ENCODE measurements around the gene FAM120B. TPM values are rescaled to one million over a fixed set of nuclear protein-coding genes. Genes with fewer than 3 reads are reported as not detected.

Gene FAM120B
- total and polyA plus RNA-seq, 2 of the 4 experiments (the other 2 are of a cell fraction) = 15.3 to 28.0 TPM

DNA sequence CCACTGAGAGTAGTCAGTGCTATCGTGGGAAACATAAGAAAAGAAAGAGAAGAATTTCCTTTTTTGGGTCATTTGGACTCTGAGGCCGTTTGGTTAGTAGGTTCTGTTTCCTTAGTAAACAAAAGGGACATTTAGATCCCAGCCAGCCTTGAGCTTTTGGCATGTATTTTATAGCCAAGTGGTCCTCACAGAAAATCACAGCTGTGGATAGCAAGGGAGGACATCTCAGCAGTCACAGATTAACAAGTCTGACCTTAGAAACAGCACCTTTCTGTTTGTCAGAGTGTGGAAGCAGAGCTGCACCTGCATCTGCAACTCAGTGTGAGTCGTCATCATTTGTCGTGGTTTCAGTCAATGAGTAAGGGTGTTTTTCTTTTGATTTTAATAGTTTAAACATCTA is 40.5 kb downstream of the FAM120B start:
- ChIA-PET CTCF (no interaction called here), POLR2A (ENCODE audit: unreplicated experiment) (interaction anchor here (0.7 kb wide), 1 partner anchor 244 kb away, joined by 3 read pairs; no protein-coding TSS in a partner anchor)
- no peak overlapping the region for H3K4me3 ChIP-seq (ENCODE audit: insufficient read depth, low read depth, low read length)
- peaks cover 32% of the 10 kb centered on the region for H3K36me3 ChIP-seq (ENCODE audit: control insufficient read depth, insufficient read depth, low read length)
- no peak overlapping the region for H4K8ac ChIP-seq (ENCODE audit: low read depth in 2 of 2, low read length in 2 of 2)
- H4K91ac ChIP-seq (ENCODE audit: insufficient read depth, low read depth, low read length) = no peak overlapping the region
- no peak overlapping the region for H4K5ac ChIP-seq (ENCODE audit: low read depth, low read length)
- H3K18ac ChIP-seq (ENCODE audit: low read depth, low read length) = no peak overlapping the region
- no peak overlapping the region for H3K56ac ChIP-seq (ENCODE audit: extremely low read depth, insufficient read depth, low read length)
- H4K20me1 ChIP-seq (ENCODE audit: insufficient read depth, low read length) = peaks cover 11% of the 10 kb centered on the region; the same call in 1 of the 2 replicates
- intact Hi-C loops (cut with micrococcal nuclease) (no loop called here), in situ Hi-C loops (cut with MboI; ENCODE audit: low sequenced_read_pairs) (no loop called here), dilution Hi-C loops (cut with HindIII; ENCODE audit: low sequenced_read_pairs, unreplicated experiment) (no loop called here)
- H2BK120ac ChIP-seq (ENCODE audit: low read depth, low read length) = no peak overlapping the region
- H2BK5ac ChIP-seq (ENCODE audit: low read depth, low read length, poor library complexity, severe bottlenecking) = no peak overlapping the region
- peaks cover 5% of the 10 kb centered on the region for H3K4me1 ChIP-seq (ENCODE audit: control insufficient read depth, insufficient read depth, low read length)
- H3K27ac ChIP-seq (ENCODE audit: insufficient read depth, low read length) = no peak overlapping the region
- no peak overlapping the region for H2BK20ac ChIP-seq (ENCODE audit: low read depth, low read length)
- no TSS peak for BruUV-seq (replicated peaks)
- no peak overlapping the region for H2AK5ac ChIP-seq (ENCODE audit: low read depth, low read length)
- peaks cover 3% of the 10 kb centered on the region; the same call in 1 of the 2 replicates for H3K9me1 ChIP-seq (ENCODE audit: insufficient read depth, low read length)
- no peak overlapping the region for H2AK9ac ChIP-seq (replicated peaks; ENCODE audit: low read depth, low read length, poor library complexity)
- H2AFZ ChIP-seq (replicated peaks; ENCODE audit: low read length, poor library complexity) = no peak overlapping the region
- H3K79me1 ChIP-seq (ENCODE audit: low read depth in 1 of 2, low read length in 2 of 2) = peaks cover 35 to 41% of the 10 kb centered on the region in 2 experiments
- no peak overlapping the region for H3K23ac ChIP-seq (ENCODE audit: low read depth, low read length)
- ATAC-seq (ENCODE audit: low read depth) = no peak
- no peaks in the 10 kb centered on the region for H3K27me3 ChIP-seq (ENCODE audit: control insufficient read depth, insufficient read depth, low read length)
- TF ChIP-seq FOS (IDR thresholded peaks at IDR 0.05; ENCODE audit: low read depth, low read length) (no peak), MAZ (IDR thresholded peaks at IDR 0.05; ENCODE audit: borderline replicate concordance, low read depth, low read length) (no peak), RCOR1 (IDR thresholded peaks at IDR 0.05; ENCODE audit: insufficient replicate concordance, low read length) (no peak), CTCF (conservative IDR thresholded peaks at IDR 0.05; ENCODE audit: low read depth, low read length) (no peak), RAD21 (IDR thresholded peaks at IDR 0.05; ENCODE audit: low read length) (no peak), SMC3 (IDR thresholded peaks at IDR 0.05; ENCODE audit: low read depth, low read length) (no peak), BHLHE40 (IDR thresholded peaks at IDR 0.05; ENCODE audit: low read depth, low read length) (no peak), MXI1 (IDR thresholded peaks at IDR 0.05; ENCODE audit: borderline replicate concordance, low read depth, low read length) (no peak), ELK1 (IDR thresholded peaks at IDR 0.05; ENCODE audit: borderline replicate concordance, low read depth, low read length) (no peak), POLR2A (IDR thresholded peaks at IDR 0.05; ENCODE audit: low read depth, low read length) (no peak), MAFK (IDR thresholded peaks at IDR 0.05; ENCODE audit: low read depth, low read length) (no peak), CEBPB (IDR thresholded peaks at IDR 0.05; ENCODE audit: low read depth, low read length) (no peak), CHD1 (IDR thresholded peaks at IDR 0.05; ENCODE audit: low read depth, low read length) (no peak), NFE2L2 (IDR thresholded peaks at IDR 0.05; ENCODE audit: low read depth, low read length) (no peak), RFX5 (IDR thresholded peaks at IDR 0.05; ENCODE audit: low read depth, low read length) (no peak)
- TF ChIP-seq, protein P1, sequence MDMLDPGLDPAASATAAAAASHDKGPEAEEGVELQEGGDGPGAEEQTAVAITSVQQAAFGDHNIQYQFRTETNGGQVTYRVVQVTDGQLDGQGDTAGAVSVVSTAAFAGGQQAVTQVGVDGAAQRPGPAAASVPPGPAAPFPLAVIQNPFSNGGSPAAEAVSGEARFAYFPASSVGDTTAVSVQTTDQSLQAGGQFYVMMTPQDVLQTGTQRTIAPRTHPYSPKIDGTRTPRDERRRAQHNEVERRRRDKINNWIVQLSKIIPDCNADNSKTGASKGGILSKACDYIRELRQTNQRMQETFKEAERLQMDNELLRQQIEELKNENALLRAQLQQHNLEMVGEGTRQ (IDR thresholded peaks at IDR 0.05; ENCODE audit: low read depth, low read length) = no peak
- peak; percentile 51 for DNase-seq
- no peak overlapping the region for H2BK15ac ChIP-seq (ENCODE audit: low read depth, low read length)
- WGBS, 2 experiments (ENCODE audit: extremely low coverage in 2 of 2, insufficient read length in 1 of 2) = no CpG with 5 or more reads among the region's 4 CpGs
- H3K9ac ChIP-seq (ENCODE audit: low read depth, low read length) = no peak overlapping the region
- H3K14ac ChIP-seq (replicated peaks; ENCODE audit: low read depth, low read length) = no peak overlapping the region
- no peak overlapping the region for H3K4ac ChIP-seq (ENCODE audit: low read depth, low read length)
- H3K9me3 ChIP-seq (ENCODE audit: control insufficient read depth, insufficient read depth, low read length) = peaks cover 8% of the 10 kb centered on the region
- H3K4me2 ChIP-seq (ENCODE audit: low read depth, low read length) = no peak overlapping the region
